ENCODE measurements around the gene TBL1XR1. TPM values are rescaled to one million over a fixed set of nuclear protein-coding genes. Genes with fewer than 3 reads are reported as not detected.

TBL1XR1 gene
- total RNA-seq, 6 experiments from 2014 or later, result 32.6 to 80.6 (median 56.2) TPM

DNA sequence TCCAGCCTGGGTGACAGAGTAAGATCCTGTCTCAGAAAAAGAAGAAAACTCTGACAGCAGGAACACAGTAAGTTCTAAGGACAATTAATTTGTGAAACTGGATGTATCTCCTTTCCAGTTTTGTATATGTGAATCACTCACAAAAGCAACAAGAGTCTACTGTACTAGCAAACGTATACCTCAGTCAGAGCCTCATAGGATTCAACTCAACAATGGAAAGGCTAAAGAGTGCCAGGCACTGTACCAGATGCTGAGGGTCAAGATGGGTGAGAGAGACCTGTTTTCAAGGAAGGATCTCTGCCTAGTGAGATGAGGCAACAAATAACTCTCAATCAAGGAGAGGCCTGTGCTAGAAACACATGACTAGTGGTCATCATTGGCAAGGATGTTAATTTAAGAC, 14.9 kb downstream of the TBL1XR1 start:
- TF ChIP-seq POLR2A (IDR thresholded peaks at IDR 0.05) (no peak), CTCF (IDR thresholded peaks at IDR 0.05) (no peak)
- DNase-seq, result no peak
- intact Hi-C loops (cut with DNase I), result no loop called here

GRCh38 chr3:177181418-177181817, 15.9 kb downstream of the TBL1XR1 start:
- intact Hi-C loops (cut with DNase I), result no loop called here
- Histone ChIP-seq H3K36me3 (no peaks in the 10 kb centered on the region), H3K4me3 (no peak overlapping the region), H3K4me1 (peaks cover 0 to 7% (median 3%) of the 10 kb centered on the region in 4 donors), H3K9me3 (no peaks in the 10 kb centered on the region), H3K27me3 (no peaks in the 10 kb centered on the region), H3K27ac (no peak overlapping the region)
- WGBS (ENCODE audit: insufficient coverage, low coverage, low lambda C conversion rate, missing lambda C conversion rate), result 65% methylated on average over 5 of the region's 5 CpGs
- DNase-seq (no peak), ATAC-seq (peak; percentile 56 to 91 (median 80))
- TF ChIP-seq POLR2A (IDR thresholded peaks at IDR 0.05) (no peak), CTCF (IDR thresholded peaks at IDR 0.05) (no peak)

More for the DNA sequence above, 14.9 kb downstream of the TBL1XR1 start:
- Histone ChIP-seq H3K4me1 (peaks cover 0 to 7% (median 3%) of the 10 kb centered on the region in 4 donors), H3K9me3 (no peaks in the 10 kb centered on the region), H3K4me3 (no peak overlapping the region), H3K36me3 (no peaks in the 10 kb centered on the region), H3K27ac (no peak overlapping the region), H3K27me3 (no peaks in the 10 kb centered on the region)
- WGBS (ENCODE audit: insufficient coverage, low coverage, low lambda C conversion rate, missing lambda C conversion rate), result 90% methylated on average over 1 of the region's 1 CpG
- ATAC-seq, result no peak

DNA sequence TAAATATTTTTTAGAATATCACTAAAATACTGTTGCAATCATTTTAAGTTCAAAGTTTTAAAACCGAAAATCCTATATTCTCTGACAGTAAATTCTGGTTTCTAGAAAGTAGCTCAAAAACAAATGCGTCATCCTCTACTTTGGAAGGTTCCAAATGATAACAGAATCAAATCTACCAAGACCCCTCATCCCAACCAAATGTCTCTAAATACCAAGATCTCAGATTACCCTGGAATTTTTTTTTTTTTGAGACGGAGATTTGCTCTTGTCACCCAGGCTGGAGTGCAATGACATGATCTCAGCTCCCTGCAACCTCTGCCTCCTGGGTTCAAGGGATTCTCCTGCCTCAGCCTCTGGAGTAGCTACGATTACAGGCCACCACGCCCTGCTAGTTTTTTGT, 16.8 kb downstream of the TBL1XR1 start:
- WGBS (ENCODE audit: insufficient coverage, low coverage, low lambda C conversion rate, missing lambda C conversion rate), result 91% methylated on average over 5 of the region's 5 CpGs
- no peak overlapping the region for H3K27ac ChIP-seq
- no peak for DNase-seq
- H3K9me3 ChIP-seq, result no peaks in the 10 kb centered on the region
- peaks cover 0 to 7% (median 3%) of the 10 kb centered on the region in 4 donors for H3K4me1 ChIP-seq
- intact Hi-C loops (cut with DNase I), result no loop called here
- no peaks in the 10 kb centered on the region for H3K27me3 ChIP-seq
- no peak overlapping the region for H3K4me3 ChIP-seq
- no peaks in the 10 kb centered on the region for H3K36me3 ChIP-seq
- TF ChIP-seq CTCF (IDR thresholded peaks at IDR 0.05), result no peak
- TF ChIP-seq POLR2A (IDR thresholded peaks at IDR 0.05), result no peak
- ATAC-seq, result no peak

DNA sequence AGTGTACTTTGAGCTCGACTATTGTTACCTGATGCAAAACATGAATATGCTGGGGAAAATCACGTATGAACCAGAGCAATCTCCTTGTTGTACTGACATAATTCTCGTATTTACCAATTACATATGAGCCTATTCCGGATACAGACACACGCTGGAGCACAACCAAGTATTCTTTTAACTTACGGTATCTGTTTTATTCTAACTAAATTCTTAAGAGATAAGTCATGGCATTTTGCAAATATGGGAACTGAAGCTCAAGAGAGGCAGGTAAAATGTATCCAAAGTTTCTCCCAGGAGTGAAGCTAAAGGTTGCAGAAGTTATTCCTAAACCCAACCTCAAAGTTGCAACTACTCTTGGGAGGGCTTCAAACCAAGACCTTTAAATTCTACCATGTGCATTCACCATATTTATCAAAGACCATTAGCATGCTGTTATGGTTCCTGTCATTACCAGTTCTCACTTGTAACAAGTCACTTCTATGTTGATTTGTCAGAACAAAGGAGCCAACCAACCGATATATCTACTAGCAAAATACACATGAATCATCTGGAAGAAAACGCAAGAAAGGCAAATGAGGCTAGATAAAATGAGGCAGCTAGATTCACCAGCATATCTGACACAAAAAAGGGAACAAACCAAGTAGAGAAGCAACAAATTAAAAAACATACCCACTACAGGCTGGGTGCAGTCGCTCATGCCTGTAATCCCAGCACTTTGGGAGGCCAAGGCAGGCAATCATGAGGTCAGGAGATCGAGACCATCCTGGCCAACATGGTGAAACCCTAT, 17.8 kb downstream of the TBL1XR1 start:
- no peaks in the 10 kb centered on the region for H3K9me3 ChIP-seq
- DNase-seq (no peak), ATAC-seq (no peak)
- intact Hi-C loops (cut with DNase I), result no loop called here
- H3K4me1 ChIP-seq, result peaks cover 0 to 7% (median 0%) of the 10 kb centered on the region in 4 donors
- TF ChIP-seq CTCF (IDR thresholded peaks at IDR 0.05) (no peak), POLR2A (IDR thresholded peaks at IDR 0.05) (no peak)
- 76% methylated on average over 10 of the region's 10 CpGs for WGBS (ENCODE audit: insufficient coverage, low coverage, low lambda C conversion rate, missing lambda C conversion rate)
- no peaks in the 10 kb centered on the region for H3K27me3 ChIP-seq
- no peaks in the 10 kb centered on the region for H3K36me3 ChIP-seq
- no peak overlapping the region for H3K4me3 ChIP-seq
- H3K27ac ChIP-seq, result no peak overlapping the region
